CD4-positive, alpha-beta T cell (primary cell): Measurements from ENCODE around the gene REEP1. TPM values are rescaled to one million over a fixed set of nuclear protein-coding genes. Genes with fewer than 3 reads are reported as not detected.

Experiments
- ATAC-seq: fragments of 200-7000 bp; cut with Tn5 transposase; one replicate; pipeline ENCODE4 v1.10.0; 2022; ENCODE audit warnings: mild to moderate bottlenecking; ENCODE audit not compliant: poor library complexity
- CTCF ChIA-PET: fragments of 350-600 bp; sonication (Branson Sonifier 250); formaldehyde crosslinking; loops from one replicate; lab custom pipeline; 2021; ENCODE audit warnings: antibody characterized with exemption, inconsistent platforms; lab: Charles Lee
- POLR2A ChIA-PET: fragments of 350-600 bp; sonication (Branson Sonifier 250); formaldehyde crosslinking; loops from one replicate; lab custom pipeline; 2021; ENCODE audit warnings: antibody characterized with exemption, inconsistent platforms; lab: Charles Lee
- DNase-seq, 14 experiments: peaks; one replicate each; pipeline ENCODE4 v3.0.0-alpha.2; 2013 to 2020; ENCODE audit warnings: mixed read lengths in 2 of 14
- H3K27ac ChIP-seq, 2 donors: one replicate each; pipeline versions ENCODE4 v1.5.1 to v1.7.0; 2013; ENCODE audit warnings: low read length in 2 of 2, low read depth in 1 of 2, mild to moderate bottlenecking in 1 of 2
- H3K27me3 ChIP-seq, 2 experiments: 1 replicate in 1 of 2; 2 replicates in 1 of 2; pipeline versions ENCODE4 v1.6.1 to v1.7.0; 2013; ENCODE audit warnings: low read length in 2 of 2, control low read depth in 1 of 2, mild to moderate bottlenecking in 1 of 2, moderate library complexity in 1 of 2; ENCODE audit not compliant: insufficient read depth in 2 of 2, control insufficient read depth in 1 of 2
- H3K36me3 ChIP-seq: one replicate; pipeline ENCODE4 v1.6.1; 2013; ENCODE audit warnings: low read length, control low read depth; ENCODE audit not compliant: insufficient read depth
- H3K4me1 ChIP-seq: one replicate; pipeline ENCODE4 v1.6.1; 2013; ENCODE audit warnings: low read length, control low read depth; ENCODE audit not compliant: insufficient read depth
- H3K4me3 ChIP-seq: one replicate; pipeline ENCODE4 v1.5.1; 2013; ENCODE audit warnings: mild to moderate bottlenecking, low read length, moderate library complexity
- H3K9me3 ChIP-seq, 2 experiments: 1 replicate in 1 of 2; 2 replicates in 1 of 2; pipeline versions ENCODE4 v1.6.1 to v1.7.0; 2013; ENCODE audit warnings: low read length in 2 of 2, mild to moderate bottlenecking in 2 of 2, control low read depth in 1 of 2, moderate library complexity in 1 of 2; ENCODE audit not compliant: control insufficient read depth in 1 of 2, insufficient read depth in 1 of 2
- H3K27ac Mint-ChIP-seq: one replicate; pipeline ENCODE4 v1.8.0; 2020; ENCODE audit warnings: mixed read lengths
- H3K27me3 Mint-ChIP-seq: one replicate; pipeline ENCODE4 v1.8.0; 2021; ENCODE audit warnings: mixed read lengths
- H3K36me3 Mint-ChIP-seq: one replicate; pipeline ENCODE4 v1.8.0; 2021; ENCODE audit warnings: low read depth, mixed read lengths
- H3K4me1 Mint-ChIP-seq: one replicate; pipeline ENCODE4 v1.8.0; 2021; ENCODE audit warnings: low read depth, mixed read lengths
- H3K4me3 Mint-ChIP-seq: one replicate; pipeline ENCODE4 v1.8.0; 2020; ENCODE audit warnings: mild to moderate bottlenecking, mixed read lengths
- H3K9me3 Mint-ChIP-seq: one replicate; pipeline ENCODE4 v1.8.0; 2020; ENCODE audit warnings: mixed read lengths
- CTCF ChIP-seq: fragments of 200-600 bp; IDR thresholded peaks from one replicate; pipeline ENCODE4 v1.8.0; 2022; ENCODE audit warnings: antibody characterized with exemption, mild to moderate bottlenecking
- intact Hi-C, 2 experiments: fragments of 100-400 bp; cut with DNase I in 1 of 2; cut with micrococcal nuclease in 1 of 2; formaldehyde crosslinking; loops; one replicate each; pipeline versions ENCODE4 v1.15.1 to v1.9.0; 2023 to 2025; cut with DNase I, micrococcal nuclease
- total RNA-seq, 174 experiments: library from RNA in 2 of 174; stranded (reverse) in 2 of 174; gene quantifications; one replicate each; pipeline ENCODE4 v1.2.3 and lab custom pipeline; 2021 to 2026

REEP1 gene
- total RNA-seq, 2 experiments from 2014 or later, result not detected

- H3K27me3 Mint-ChIP-seq, result peaks cover 12% of the 10 kb centered on the region
Observed at GRCh38 chr2:86285981-86286380, 51.4 kb downstream of the REEP1 start.

GRCh38 chr2:86285571-86285970, 51.9 kb downstream of the REEP1 start:
- Histone ChIP-seq H3K27me3 (peaks cover 0 to 2% of the 10 kb centered on the region in 2 experiments), H3K27ac (no peak overlapping the region), H3K36me3 (no peaks in the 10 kb centered on the region), H3K9me3 (no peaks in the 10 kb centered on the region), H3K4me3 (no peak overlapping the region), H3K4me1 (no peaks in the 10 kb centered on the region)
- CTCF ChIA-PET, result no interaction called here
- no peaks in the 10 kb centered on the region for H3K4me1 Mint-ChIP-seq
- intact Hi-C loops, result no loop called here
- no peak overlapping the region for H3K27ac Mint-ChIP-seq
- H3K36me3 Mint-ChIP-seq, result no peaks in the 10 kb centered on the region
- H3K4me3 Mint-ChIP-seq, result no peak overlapping the region
- H3K27me3 Mint-ChIP-seq, result peaks cover 12% of the 10 kb centered on the region
- POLR2A ChIA-PET, result no interaction called here
- no peak for DNase-seq
- TF ChIP-seq CTCF, result no peak
- H3K9me3 Mint-ChIP-seq, result no peaks in the 10 kb centered on the region
- no peak for ATAC-seq

More at GRCh38 chr2:86285981-86286380, 51.4 kb downstream of the REEP1 start:
- no peak overlapping the region for H3K27ac ChIP-seq
- H3K36me3 ChIP-seq, result no peaks in the 10 kb centered on the region
- ChIA-PET CTCF (no interaction called here), POLR2A (no interaction called here)
- DNase-seq (no peak), ATAC-seq (no peak)
- no peaks in the 10 kb centered on the region for H3K9me3 ChIP-seq
- intact Hi-C loops, result no loop called here
- H3K4me1 ChIP-seq, result no peaks in the 10 kb centered on the region
- Mint-ChIP-seq H3K4me3 (no peak overlapping the region), H3K9me3 (no peaks in the 10 kb centered on the region), H3K4me1 (no peaks in the 10 kb centered on the region), H3K36me3 (no peaks in the 10 kb centered on the region), H3K27ac (no peak overlapping the region)
- no peak overlapping the region for H3K4me3 ChIP-seq
- peaks cover 0 to 2% of the 10 kb centered on the region in 2 experiments for H3K27me3 ChIP-seq
- no peak for TF ChIP-seq CTCF

GRCh38 chr2:86284987-86285386, 52.4 kb downstream of the REEP1 start:
- CTCF ChIA-PET, result no interaction called here
- no peak for ATAC-seq

More at GRCh38 chr2:86284987-86285386, 52.4 kb downstream of the REEP1 start:
- Histone ChIP-seq H3K4me3 (no peak overlapping the region), H3K9me3 (no peaks in the 10 kb centered on the region), H3K4me1 (no peaks in the 10 kb centered on the region), H3K27ac (no peak overlapping the region), H3K27me3 (peaks cover 0 to 2% of the 10 kb centered on the region in 2 experiments), H3K36me3 (no peaks in the 10 kb centered on the region)
- Mint-ChIP-seq H3K4me1 (no peaks in the 10 kb centered on the region), H3K27me3 (peaks cover 12% of the 10 kb centered on the region), H3K36me3 (no peaks in the 10 kb centered on the region), H3K9me3 (no peaks in the 10 kb centered on the region), H3K27ac (no peak overlapping the region), H3K4me3 (no peak overlapping the region)
- TF ChIP-seq CTCF, result no peak
- intact Hi-C loops, result no loop called here
- POLR2A ChIA-PET, result no interaction called here
- no peak for DNase-seq
